Neutrophil (primary cell): ENCODE measurements around the gene PTPRQ.

Experiments used
- H3K27ac ChIP-seq: fragments of 200-600 bp; sonication (generic); 2 replicates; pipeline ENCODE4 v1.5.1; 2016; ENCODE audit warnings: mild to moderate bottlenecking, moderate library complexity
- H3K27me3 ChIP-seq: fragments of 200-600 bp; sonication (generic); 2 replicates; pipeline ENCODE4 v1.6.0; 2016; ENCODE audit warnings: mild to moderate bottlenecking
- H3K36me3 ChIP-seq: fragments of 200-600 bp; sonication (generic); 2 replicates; pipeline ENCODE4 v1.5.1; 2017
- H3K4me1 ChIP-seq, 2 experiments: fragments of 200-600 bp in 1 of 2; sonication (generic) in 1 of 2; 1 replicate in 1 of 2; 2 replicates in 1 of 2; pipeline versions ENCODE4 v1.5.1 to v1.6.1; 2013 to 2016; ENCODE audit warnings: low read depth in 1 of 2, low read length in 1 of 2, mild to moderate bottlenecking in 1 of 2, moderate library complexity in 1 of 2; ENCODE audit not compliant: control insufficient read depth in 1 of 2, insufficient read depth in 1 of 2
- H3K4me3 ChIP-seq, 2 experiments: fragments of 200-600 bp in 1 of 2; sonication (generic) in 1 of 2; 1 replicate in 1 of 2; 2 replicates in 1 of 2; pipeline ENCODE4 v1.5.1; 2013 to 2016; ENCODE audit warnings: low read depth in 1 of 2, low read length in 1 of 2, mild to moderate bottlenecking in 1 of 2, moderate library complexity in 1 of 2
- H3K9me3 ChIP-seq: fragments of 200-600 bp; sonication (generic); 2 replicates; pipeline ENCODE4 v1.5.1; 2016
- TF ChIP-seq, protein P1 (sequence below): fragments of 200-600 bp; sonication (generic); IDR thresholded peaks from 2 replicates; pipeline ENCODE4 v1.5.1; 2016; ENCODE audit warnings: antibody characterized with exemption

The PTPRQ gene

DNA sequence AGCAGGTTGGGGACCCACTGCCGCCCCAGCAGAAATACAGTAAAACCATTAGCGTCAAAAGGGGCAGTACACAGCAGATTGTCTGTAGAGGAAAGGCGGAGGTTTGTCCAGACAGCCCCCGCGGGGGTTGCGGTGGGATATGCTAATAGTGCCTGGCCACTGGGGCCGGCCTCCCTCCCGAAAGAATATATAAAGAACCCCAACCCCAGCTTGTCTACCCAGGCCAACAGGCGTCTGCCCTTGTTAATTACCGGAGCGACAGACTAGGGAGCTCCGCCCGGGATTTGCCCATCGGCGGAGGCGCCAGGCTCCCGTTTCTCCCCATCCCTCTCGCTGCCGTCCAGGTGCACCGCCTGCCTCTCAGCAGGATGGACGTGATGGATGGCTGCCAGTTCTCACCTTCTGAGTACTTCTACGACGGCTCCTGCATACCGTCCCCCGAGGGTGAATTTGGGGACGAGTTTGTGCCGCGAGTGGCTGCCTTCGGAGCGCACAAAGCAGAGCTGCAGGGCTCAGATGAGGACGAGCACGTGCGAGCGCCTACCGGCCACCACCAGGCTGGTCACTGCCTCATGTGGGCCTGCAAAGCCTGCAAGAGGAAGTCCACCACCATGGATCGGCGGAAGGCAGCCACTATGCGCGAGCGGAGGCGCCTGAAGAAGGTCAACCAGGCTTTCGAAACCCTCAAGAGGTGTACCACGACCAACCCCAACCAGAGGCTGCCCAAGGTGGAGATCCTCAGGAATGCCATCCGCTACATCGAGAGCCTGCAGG is 272.8 kb downstream of the PTPRQ start, which contains the start of gene MYF5:
Gene MYF5 (plus strand): TSS at position 217 of the 774 bp plus-strand sequence. CDS start 152 bp downstream, at position 369.
- no peaks in the 10 kb centered on the region for H3K36me3 ChIP-seq
- H3K9me3 ChIP-seq = no peaks in the 10 kb centered on the region
- TF ChIP-seq, protein P1, sequence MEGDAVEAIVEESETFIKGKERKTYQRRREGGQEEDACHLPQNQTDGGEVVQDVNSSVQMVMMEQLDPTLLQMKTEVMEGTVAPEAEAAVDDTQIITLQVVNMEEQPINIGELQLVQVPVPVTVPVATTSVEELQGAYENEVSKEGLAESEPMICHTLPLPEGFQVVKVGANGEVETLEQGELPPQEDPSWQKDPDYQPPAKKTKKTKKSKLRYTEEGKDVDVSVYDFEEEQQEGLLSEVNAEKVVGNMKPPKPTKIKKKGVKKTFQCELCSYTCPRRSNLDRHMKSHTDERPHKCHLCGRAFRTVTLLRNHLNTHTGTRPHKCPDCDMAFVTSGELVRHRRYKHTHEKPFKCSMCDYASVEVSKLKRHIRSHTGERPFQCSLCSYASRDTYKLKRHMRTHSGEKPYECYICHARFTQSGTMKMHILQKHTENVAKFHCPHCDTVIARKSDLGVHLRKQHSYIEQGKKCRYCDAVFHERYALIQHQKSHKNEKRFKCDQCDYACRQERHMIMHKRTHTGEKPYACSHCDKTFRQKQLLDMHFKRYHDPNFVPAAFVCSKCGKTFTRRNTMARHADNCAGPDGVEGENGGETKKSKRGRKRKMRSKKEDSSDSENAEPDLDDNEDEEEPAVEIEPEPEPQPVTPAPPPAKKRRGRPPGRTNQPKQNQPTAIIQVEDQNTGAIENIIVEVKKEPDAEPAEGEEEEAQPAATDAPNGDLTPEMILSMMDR = no peak
- H3K4me1 ChIP-seq = no peaks in the 10 kb centered on the region
- H3K27ac ChIP-seq = no peak within 1 kb of the TSS
- H3K27me3 ChIP-seq = peaks cover 96% of the 10 kb centered on the region
- H3K4me3 ChIP-seq = no peak within 1 kb of the TSS

DNA sequence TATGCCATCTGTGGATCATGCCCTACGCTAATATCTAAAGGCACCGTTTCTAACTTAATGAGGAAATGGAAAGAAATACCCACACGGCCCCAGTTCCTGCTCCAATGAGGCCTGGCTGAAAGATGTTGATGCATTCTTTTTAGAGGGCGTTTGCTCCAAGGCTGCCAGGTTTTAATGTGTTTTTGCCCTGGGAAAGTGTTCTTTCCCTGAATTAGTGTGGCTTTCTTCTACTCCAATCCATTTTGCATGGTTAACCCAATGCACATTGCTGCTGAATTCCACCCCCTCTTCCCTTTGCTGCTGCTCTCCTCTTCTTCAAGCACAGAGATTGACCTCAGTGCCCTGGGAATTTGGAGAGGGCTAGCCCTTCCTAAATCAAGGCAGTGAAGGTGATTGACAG is 273.8 kb downstream of the PTPRQ start:
- Histone ChIP-seq H3K27ac (no peak overlapping the region), H3K9me3 (no peaks in the 10 kb centered on the region), H3K36me3 (no peaks in the 10 kb centered on the region), H3K4me3 (no peak overlapping the region), H3K27me3 (peaks cover 91% of the 10 kb centered on the region), H3K4me1 (no peaks in the 10 kb centered on the region)
- TF ChIP-seq, protein P1 = no peak

- TF ChIP-seq, protein P1 = no peak
- Histone ChIP-seq H3K4me3 (no peak overlapping the region), H3K27me3 (peaks cover 64% of the 10 kb centered on the region)
Observed at GRCh38 chr12:80720516-80720915, 276.5 kb downstream of the PTPRQ start.

GRCh38 chr12:80721326-80721725 is 277.3 kb downstream of the PTPRQ start:
- Histone ChIP-seq H3K4me1 (no peaks in the 10 kb centered on the region), H3K9me3 (no peaks in the 10 kb centered on the region), H3K27ac (no peak overlapping the region), H3K4me3 (no peak overlapping the region), H3K27me3 (peaks cover 56% of the 10 kb centered on the region), H3K36me3 (no peaks in the 10 kb centered on the region)
- TF ChIP-seq, protein P1 = no peak

More at GRCh38 chr12:80720516-80720915, 276.5 kb downstream of the PTPRQ start:
- no peaks in the 10 kb centered on the region for H3K36me3 ChIP-seq
- H3K4me1 ChIP-seq = no peaks in the 10 kb centered on the region
- no peaks in the 10 kb centered on the region for H3K9me3 ChIP-seq
- no peak overlapping the region for H3K27ac ChIP-seq
